HG03460 (cell line): Measurements from ENCODE around the gene AHCTF1.
A peak's percentile ranks its signal among the peaks of the same experiment; 100 is the strongest.
"Not testable (repeated sequence)": the region's sequence is repeated elsewhere in the genome, so short reads cannot be mapped to it uniquely, and the experiment has no call there.

Experiments used
- ATAC-seq: cut with Tn5 transposase; IDR thresholded peaks from one replicate; pipeline ENCODE4 v1.9.1; 2021; ENCODE audit not compliant: unreplicated experiment

AHCTF1 gene

GRCh38 chr1:246923482-246923881 is 8.3 kb downstream of the AHCTF1 start:
- no peak for ATAC-seq

GRCh38 chr1:246921481-246921880 is 10.3 kb downstream of the AHCTF1 start:
- no peak for ATAC-seq

GRCh38 chr1:246919902-246920301 is 11.8 kb downstream of the AHCTF1 start:
- no peak for ATAC-seq

GRCh38 chr1:246916026-246916923 is 15.5 kb downstream of the AHCTF1 start:
- ATAC-seq = not testable (repeated sequence)

- no peak for ATAC-seq
Measured at GRCh38 chr1:246907472-246907871, 24.3 kb downstream of the AHCTF1 start.

GRCh38 chr1:246906833-246907232 is 24.9 kb downstream of the AHCTF1 start:
- ATAC-seq = no peak

- no peak for ATAC-seq
Measured at GRCh38 chr1:246901874-246902273, 29.9 kb downstream of the AHCTF1 start.

GRCh38 chr1:246897302-246897701 is 34.4 kb downstream of the AHCTF1 start:
- ATAC-seq = no peak

- no peak for ATAC-seq
Measured at GRCh38 chr1:246893191-246893939, 38.4 kb downstream of the AHCTF1 start.

- ATAC-seq = no peak
Measured at GRCh38 chr1:246891105-246891504, 40.6 kb downstream of the AHCTF1 start.

- no peak for ATAC-seq
Measured at GRCh38 chr1:246888522-246888921, 43.2 kb downstream of the AHCTF1 start.

- ATAC-seq = not testable (repeated sequence)
Measured at GRCh38 chr1:246885389-246885788, 46.4 kb downstream of the AHCTF1 start.

- ATAC-seq = no peak
Measured at GRCh38 chr1:246878551-246878950, 53.2 kb downstream of the AHCTF1 start.

GRCh38 chr1:246876431-246876830 is 55.3 kb downstream of the AHCTF1 start:
- no peak for ATAC-seq

GRCh38 chr1:246875041-246876026 is 56.4 kb downstream of the AHCTF1 start:
- ATAC-seq = peak; percentile 69

GRCh38 chr1:246865921-246866320 is 65.8 kb downstream of the AHCTF1 start:
- ATAC-seq = no peak

- ATAC-seq = not testable (repeated sequence)
Measured at GRCh38 chr1:246863791-246864190, 68.0 kb downstream of the AHCTF1 start.

- no peak for ATAC-seq
Measured at GRCh38 chr1:246860401-246860800, 71.3 kb downstream of the AHCTF1 start.

GRCh38 chr1:246856371-246856770 is 75.4 kb downstream of the AHCTF1 start:
- no peak for ATAC-seq

- not testable (repeated sequence) for ATAC-seq
Measured at GRCh38 chr1:246850640-246851039, 81.1 kb downstream of the AHCTF1 start.

- no peak for ATAC-seq
Measured at GRCh38 chr1:246843876-246844275, 87.9 kb downstream of the AHCTF1 start.
